Kidney tubule cell (primary cell): ENCODE data around the gene CD81.

ENCODE experiments used
- DNase-seq: peaks from one replicate; pipeline ENCODE4 v3.0.0-alpha.2; 2018; ENCODE audit warnings: low spot score

Gene CD81

DNA sequence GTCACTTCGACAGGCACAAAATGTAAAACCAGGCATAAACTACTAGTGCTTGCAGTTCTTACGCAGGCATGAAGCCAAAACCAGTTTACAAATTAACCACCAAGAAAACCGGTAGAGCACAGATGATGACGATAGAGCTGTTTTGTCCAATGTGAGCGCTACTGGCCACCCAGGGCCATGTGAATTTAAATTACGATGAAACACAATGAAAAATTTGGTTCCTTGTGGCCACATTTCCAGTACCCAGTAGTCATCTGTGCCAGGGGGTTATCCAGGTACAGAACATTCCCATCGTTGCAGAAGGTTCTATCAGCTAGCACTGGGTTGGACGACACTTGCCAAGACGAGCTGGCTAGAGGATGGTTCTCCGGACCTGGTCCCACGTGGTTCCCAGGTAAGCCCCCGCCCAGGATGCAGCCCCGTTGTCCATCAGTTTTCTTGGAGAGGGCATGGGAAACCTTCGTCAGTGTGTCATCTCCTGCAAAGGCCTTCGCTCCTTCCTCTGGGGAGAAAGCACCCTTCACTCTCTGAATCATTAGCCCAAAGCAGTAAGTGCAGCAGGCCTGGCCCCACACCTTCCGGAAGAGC is 1.1 kb upstream of the CD81 start:
- peak; percentile 87 for DNase-seq

DNA sequence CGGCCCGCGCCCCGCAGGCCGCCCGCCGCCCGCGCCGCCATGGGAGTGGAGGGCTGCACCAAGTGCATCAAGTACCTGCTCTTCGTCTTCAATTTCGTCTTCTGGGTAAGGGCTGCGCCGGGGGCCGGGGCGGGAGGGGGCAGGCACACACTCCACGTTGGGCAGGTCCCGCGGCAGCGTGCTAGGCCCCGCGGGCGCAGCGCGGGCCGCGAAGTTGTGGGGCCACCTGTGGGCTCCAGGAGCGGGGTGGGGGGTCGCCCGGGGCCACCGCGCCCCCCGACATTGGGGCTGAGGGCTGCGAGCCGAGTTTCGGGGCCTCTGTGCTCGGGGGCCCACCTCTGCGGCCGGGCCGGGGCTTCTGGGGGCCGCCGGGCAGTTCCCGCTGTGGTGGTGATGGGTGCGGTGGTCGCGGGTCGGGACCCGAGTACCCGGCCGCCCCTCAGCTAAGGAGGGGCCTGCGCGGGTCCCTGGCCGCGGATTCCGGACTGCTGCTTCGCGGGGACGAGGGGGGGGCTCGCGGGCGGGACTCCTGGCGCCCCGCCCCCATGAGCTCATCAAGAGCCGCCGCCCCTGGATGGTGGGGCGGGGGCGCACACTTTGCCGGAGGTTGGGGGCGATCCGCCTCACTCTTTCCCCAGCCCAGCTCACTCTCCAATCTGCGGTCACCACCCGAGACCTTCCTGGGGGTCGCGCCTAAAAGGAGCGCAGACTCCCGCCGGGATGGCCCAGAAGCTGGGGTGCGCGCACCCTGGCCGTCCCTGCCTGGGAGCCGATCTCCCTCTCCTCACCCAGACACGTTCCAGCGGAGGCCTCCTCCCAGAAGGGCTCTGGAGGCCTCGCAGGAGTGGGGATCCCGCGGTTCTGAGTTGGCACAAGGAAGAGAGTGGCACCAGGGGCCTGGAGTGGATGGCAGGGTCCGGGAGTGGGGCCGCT is 667 bp downstream of the CD81 start:
- DNase-seq: peak; percentile 50

DNA sequence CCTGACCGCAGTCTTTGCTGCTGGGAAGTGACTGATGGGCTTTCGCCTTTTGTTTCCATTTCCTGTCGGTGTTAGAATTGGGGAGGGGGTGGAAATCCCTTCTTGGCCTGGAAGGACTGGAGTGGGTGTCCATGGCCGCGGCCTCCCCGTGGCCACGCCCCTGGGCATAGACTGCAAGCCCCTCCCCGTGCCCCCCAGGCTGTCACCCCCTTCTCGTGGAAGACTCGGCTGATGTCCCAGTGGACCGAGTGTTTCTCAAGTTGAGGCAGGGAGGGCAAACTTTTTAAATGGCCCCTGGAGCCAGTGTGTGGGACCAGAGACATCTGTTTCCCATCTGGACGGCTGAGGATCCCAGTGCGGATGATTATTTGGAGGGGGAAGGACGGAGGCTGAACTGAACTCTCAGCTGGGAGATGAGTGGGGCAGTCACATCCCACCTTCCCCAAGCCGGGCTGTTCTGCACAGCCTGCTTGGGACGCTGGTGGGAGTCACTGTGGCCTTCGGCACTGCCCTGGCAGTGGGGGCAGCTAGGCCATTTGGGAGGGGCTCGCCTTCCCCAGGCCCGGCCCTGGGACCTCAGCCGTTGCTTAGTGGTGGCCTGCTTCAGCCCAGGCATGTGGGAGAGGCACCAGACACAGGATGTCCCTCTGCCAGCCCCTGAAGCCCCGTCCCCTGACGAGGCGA is 1.6 kb downstream of the CD81 start:
- no peak for DNase-seq

DNA sequence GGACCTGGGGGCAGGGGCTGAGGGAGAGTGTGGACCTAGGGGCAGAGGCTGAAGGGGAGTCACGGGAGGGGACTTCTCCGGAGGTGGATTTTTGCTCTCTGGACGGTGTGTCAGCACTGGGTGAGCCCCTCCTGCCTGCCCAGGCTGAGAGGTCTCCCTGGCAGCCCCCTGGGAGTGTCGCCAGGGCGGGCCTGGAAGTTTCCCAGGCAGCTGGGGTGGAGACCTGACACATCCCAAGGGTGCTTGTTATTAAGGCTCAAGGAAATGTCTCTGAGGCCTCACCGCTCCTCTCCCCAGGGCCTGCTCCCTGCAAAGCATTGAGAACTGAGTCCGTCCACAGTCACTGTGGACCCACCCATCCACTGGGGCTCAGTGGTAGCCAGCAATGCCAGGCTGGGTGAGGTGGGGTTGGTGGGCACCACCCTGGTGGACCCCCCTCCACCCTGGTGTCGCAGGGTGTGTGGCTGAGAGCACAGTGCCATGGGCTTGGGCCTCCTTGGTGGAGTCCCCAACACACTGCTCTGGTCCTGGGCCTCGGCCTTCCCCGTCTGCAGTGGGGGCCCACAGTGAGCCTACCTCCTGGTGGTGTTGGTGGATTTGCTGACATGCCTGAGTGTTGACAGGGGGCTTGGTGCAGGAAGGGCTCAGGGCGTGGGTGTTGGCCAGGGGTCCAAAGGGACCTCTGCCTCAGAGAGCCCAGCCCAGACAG is 2.5 kb downstream of the CD81 start:
- DNase-seq: no peak

DNA sequence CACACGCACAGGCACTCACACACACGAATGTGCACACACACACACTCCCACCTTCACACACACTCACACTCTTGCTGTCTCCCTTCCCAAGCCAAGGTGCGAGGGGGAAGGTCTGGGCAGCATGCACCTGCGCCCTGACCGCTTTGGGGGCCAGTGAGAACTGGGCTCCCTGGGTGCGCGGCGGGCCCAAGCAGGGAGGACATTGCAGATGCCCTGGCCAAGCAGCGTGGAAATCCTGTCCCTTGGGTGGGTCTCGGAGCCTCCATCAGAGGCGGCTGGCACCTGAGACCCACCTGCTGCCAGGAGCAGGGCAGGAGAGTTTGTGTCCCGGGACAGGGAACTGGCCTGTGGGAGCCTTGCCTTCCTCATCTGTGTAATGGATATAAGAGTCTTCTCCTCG is 3.3 kb downstream of the CD81 start:
- no peak for DNase-seq

DNA sequence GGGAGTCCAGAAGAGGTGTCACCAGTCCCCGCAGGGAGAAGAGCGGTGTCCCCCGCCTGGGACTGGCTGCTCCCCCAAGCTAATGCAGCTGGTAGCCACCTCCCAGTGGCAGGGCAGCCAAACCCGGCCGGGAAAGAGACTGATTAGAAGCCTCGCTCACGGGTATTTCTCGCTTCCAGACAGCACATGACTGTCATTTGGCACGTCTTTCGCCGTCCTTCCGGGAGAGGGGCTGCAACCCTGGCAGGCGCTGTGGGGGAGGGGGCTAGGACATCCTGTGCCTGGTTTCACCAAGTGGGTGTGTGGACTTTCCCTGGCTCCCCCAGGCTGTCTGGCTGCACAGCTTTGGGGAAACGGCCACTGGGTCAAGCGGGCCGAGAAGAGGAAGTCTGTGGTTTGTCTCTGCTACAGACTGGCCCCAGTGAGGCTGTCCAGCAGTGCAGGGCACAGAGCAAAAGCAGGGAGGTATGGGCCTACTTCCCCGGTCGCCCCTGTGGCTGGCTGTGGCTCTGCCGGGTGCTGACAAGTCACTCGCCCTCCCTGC is 3.8 kb downstream of the CD81 start:
- no peak for DNase-seq

DNA sequence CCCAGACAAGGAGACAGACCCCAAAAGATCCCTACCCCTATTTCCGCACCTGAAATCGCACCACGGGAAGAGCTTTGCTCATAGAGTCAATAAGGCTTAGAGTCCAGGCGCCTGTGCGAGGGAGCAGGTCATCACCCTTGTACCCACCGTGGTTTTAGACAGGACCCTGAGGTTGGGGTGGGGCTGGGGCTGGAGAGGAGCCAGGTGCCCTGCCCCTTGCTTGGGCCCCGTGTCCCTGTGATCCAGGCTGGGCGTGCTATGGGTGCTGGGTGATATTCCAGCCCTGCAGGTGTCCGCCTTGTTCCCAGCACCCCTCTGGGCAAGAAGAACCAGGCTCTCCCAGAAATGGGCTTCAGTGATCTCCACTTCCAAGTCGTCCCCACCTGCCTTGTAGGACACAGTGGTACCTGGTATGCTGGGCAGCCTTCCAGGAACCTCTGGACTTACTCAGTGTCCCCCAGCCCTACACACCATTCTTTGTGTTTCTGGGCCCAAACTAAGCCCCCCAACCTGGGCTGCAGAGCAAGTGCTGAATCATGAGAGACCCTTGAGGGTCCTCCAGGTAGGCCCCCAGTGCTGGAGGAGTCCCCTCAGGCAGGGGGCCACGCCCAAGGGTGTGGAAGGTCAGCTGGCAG is 4.5 kb downstream of the CD81 start:
- DNase-seq: no peak

DNA sequence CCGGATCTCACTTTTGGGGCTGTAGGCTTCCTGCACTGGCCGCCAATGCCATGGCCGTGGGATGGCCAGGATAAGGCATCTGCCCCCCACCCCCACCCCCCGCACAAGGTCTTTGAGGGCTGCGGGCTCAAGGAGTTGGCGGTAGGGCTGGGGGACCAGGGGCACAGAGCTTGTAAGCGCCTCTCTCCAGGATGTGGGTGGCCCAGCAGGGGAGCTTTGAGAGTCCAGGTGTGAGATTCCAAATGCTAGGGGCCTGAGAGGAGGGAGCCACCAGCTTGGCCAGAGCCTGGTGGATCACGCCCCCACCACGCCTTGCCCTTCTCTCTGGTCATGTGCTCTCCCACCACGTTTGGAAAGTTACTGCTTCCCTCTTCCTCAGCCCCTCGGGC is 5.0 kb downstream of the CD81 start:
- DNase-seq: no peak

DNA sequence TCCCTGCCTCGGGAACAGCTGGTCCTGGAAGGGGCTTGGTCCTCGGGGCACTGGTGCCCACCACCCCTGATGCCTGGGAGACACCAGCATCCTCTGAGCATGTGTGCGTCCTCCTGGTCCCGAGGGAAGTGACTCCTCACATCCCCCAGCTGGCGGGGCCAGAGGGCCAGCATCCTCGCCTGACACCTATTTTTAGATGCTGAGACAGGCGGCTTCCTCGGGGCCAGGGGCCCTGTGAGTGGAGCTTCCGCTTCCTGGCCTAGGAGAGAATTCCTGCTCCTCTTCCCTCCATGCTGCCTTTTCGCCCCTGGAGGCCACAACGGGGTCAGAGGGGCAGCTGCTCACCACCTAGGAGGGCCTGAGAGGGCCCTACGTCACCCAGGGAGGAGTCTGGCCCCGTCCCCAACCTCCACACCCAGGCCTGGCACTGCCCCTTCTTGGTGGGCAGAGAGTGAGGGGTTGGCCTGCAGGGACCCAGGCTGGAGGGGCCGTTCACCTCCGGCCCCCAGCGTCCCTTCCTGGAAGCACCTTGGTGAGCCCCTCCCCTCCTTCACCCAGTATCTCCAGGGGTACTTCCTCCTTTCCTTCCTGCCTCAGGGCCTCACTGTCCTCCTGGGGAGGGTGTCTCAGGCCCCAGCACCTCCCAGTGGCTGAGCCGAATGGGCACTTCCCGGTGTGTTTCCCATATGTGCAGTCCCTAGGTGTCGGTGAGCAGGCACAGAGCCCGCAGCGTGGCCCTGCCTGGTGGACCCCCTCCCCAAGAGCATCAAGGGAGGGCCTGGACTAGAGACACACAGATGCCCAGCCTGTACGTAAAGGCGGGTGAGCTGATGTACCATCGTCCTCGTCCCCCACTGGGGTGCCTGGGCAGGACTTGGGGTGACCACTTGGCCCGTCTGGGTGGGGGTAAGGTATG is 6.1 kb downstream of the CD81 start:
- no peak for DNase-seq

DNA sequence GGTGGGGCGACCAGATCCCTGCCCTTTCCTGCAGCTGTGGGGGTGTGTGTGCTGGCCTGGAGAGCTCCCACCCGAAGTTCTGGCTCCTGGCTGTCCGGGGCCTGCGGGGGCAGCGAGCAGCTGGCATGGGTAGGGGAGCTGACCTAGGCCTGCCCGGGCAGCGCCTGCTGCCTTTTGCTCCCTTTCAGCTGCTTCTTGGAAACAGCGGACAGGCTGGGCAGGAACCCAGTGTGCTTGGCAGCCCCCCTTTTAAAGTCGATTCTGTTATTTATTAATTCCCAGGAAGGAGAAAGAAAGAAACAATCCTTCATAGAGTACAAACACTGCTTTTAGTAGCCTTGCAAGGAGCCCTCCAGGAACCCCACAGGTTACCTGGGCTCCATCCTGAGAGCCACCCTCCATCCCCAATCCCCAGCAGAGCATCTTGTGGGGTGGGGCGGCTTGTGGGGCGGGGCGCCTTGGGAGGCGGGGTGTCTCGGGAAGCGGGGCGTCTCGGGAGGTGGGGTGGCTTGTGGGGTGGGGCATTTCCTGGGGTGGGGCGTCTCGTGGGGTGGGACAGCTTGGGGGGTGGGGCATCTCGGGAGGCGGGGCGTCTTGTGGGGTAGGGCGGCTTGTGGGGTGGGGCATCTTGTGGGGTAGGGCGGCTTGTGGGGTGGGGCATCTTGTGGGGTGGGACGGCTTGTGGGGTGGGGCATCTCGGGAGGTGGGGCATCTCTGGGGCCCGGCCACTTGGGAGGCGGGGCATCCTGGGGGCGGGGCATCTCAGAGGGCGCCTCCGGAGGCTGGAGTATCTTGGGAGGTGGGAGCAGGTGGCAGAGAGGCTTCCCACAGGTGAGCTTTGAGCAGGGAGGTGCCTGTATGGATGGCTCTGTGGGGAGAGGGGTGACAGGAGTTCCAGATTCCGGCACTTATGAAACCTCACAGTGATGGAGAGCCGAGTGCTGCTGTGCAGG is 7.0 kb downstream of the CD81 start:
- DNase-seq: no peak

DNA sequence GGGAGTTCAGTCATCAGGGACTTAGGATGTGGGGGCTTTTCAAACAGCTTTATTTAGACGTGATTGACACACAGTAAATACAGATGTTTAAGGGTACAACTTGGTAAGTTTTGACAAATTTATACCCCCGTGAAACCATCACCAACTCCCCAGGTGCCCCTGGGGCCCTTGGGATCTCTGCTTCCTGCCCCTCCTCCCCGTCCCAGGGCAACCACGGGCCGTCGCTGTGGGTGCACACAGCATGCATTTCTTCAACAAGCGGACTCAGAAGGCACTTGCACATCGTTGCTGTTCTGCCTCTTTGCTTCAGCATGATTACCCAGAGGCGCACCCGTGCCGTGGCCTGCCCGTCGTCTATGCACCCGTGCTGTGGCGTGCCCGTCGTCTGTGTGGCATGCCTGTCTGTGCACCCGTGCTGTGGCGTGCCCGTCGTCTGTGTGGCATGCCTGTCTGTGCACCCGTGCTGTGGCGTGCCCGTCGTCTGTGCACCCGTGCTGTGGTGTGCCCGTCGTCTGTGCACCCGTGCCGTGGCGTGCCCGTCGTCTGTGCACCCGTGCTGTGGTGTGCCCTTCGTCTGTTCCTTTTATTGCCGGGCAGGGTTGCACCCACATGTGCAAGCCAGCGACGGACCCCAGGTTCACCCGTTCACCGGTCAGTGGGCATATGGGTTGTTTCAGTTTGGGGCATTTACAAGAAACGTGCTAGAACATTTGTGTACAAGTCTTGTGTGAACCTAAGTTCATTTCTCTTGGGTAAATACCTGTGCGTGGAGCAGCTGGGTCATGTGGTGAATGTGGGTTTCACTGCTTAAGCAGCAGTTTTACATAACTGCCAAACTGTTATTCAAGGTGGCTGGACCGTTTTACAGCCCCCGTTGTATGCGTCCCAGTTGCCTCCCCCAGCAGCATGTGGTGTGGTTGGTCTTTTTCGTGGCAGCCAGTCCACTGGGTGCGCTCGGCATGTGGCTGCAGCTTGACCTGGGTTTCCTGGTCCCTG is 8.3 kb downstream of the CD81 start:
- DNase-seq: no peak

DNA sequence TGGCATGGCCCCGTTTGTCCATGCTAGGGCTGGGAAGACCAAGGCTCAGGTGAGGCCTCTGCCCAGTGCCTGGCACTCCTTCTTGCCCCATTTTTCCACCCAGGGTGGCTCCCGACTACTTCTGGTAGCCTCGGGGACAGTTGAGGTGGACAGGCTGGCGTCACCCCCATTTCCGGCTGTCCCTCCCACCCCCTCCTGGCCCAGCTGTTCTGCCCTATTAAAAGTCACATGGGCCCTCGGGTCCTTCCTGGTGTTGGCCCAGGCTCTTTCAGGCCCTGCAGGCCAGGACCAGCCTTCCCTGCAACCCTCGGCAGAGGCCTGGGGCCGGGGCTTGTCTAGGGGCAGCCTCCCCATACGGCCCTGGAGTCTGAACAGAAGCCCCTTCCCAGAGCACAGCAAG is 9.5 kb downstream of the CD81 start:
- DNase-seq: no peak

DNA sequence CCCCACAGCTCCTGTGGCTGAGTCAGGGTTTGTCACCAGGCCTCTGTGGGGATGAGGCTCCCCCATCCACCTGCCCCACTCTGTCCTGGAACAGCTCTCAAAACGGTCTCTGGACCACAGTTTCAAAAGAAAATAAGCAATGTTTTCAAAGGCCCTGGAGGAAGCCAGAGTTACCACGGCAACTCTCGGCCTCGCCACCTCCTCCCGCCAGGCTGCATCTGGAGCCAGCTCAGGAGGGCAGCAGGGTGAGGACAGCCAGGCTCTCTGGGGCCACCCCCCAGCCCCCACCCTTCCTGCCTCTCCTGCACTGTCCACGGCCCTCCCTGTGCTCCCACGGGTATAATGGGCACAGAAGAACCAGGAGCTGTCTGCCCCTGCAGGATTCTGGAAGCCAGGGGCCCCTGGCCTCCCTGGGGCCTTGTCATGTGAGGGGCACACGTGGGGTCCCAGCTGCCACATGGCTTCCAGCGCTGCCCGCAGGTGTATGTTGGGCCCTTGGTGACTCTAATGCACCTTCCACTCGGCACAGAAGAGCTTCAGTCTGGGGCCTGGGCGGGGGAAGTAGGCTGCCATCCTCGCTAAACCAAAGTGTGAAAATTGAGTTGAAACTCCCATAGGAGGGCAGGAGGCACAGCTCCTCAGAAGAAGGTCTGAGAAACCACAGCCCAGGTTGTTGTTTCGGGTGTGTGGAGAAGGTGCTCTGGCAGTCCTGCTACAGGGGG is 10.3 kb downstream of the CD81 start:
- DNase-seq: no peak

DNA sequence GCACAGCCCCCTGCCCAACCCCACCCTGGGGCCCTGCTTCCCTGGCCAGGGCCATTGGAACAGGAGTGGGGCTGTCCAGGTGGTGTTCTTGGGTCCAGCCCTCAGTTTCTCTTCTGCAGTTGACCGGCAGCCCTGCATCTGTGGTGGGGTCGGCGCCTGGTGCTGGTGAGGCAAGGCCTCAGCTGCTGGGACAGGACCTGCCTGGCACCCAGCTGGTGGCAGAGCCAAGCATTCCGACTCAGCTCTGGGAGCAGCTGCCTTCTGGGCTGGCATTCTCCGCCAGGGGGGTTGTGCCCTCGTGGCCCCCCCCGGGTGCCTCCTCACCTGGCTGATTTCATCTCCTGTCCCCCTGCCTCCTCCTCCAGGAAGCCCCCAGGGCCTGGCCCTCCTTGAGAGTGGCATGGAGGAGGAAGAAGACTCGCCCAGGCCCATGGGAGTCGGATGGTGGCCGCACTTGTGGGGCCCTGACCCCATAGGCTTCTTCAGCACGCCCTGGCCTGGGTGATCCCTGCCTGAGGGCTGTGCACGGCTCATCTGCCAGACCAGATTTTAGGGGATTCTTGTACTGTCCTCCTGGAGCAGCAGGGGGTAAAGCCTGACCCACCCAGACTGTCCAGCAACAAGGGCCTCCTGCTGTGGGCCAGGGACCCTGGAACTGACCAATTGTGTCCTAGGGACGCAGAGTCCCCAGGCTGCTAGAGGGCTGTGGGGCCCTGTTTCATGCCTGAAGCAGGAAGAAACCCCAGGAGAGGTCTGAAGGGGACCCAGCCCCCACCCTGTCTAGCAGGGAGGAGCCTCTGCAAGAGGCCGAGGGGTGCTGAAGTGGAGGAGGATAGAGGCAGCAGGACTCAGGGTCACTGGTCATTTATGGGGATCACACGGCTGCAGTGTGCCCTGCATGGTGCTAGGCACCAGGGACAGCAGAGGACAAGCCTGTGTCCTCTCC is 11.6 kb downstream of the CD81 start:
- no peak for DNase-seq

DNA sequence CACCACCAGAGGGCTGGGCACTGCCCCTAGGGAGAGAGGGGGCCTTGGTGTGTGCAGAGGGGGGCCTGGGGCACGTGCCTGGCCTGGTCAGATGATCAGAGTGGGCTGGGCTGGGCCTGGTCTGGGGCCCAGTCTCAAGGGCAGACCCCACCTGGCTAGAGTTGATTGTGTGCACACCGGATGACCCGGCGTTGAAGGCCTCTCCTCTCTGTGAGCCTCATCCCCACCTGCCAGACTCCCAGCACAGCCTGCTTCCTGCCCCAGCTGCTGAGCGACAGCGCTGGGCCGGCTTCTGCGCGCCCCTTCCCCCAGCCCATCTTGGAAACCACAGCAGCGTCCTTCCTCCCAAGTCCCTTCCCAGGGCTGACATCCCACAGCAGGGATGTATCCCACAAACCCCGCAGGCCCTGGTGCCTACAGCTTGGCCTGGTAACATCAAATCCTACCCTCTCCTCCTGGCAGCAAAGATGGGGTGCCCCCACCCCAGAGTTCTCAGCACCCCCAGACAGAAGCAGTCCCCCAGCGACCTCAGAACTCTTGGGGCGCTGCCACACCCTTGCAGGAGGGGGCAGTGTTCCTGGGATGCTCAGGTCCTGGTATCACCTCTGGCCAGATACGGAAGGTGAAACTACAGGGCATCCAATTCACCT is 12.4 kb downstream of the CD81 start:
- no peak for DNase-seq
